ENCODE results near the gene C10orf105.

Gene C10orf105

GRCh38 chr10:71695502-71696476 lies 23.8 kb downstream of the C10orf105 start:
- H3K4me3 ChIP-seq (ENCODE audit: low read length): no peak overlapping the region
- 86% methylated on average over 14 of the region's 14 CpGs for WGBS
- H3K9ac ChIP-seq (ENCODE audit: low read depth, low read length): no peak overlapping the region
- H3K27ac ChIP-seq (ENCODE audit: low read depth, low read length): no peak overlapping the region
- no peaks in the 10 kb centered on the region for H3K27me3 ChIP-seq (ENCODE audit: insufficient read depth, low read length)
- 0 out of 2 replicates have a peak, but pooled peaks cover 2% of the 10 kb centered on the region for H3K4me1 ChIP-seq (ENCODE audit: insufficient read depth, low read length)
- no peaks in the 10 kb centered on the region for H3K36me3 ChIP-seq (ENCODE audit: insufficient read depth, low read length)
- H3K9me3 ChIP-seq (ENCODE audit: insufficient read depth, low read depth, low read length): no peaks in the 10 kb centered on the region

GRCh38 chr10:71694567-71694968 lies 25.0 kb downstream of the C10orf105 start:
- no peak overlapping the region for H3K4me3 ChIP-seq (ENCODE audit: low read length)
- no peaks in the 10 kb centered on the region for H3K36me3 ChIP-seq (ENCODE audit: insufficient read depth, low read length)
- H3K4me1 ChIP-seq (ENCODE audit: insufficient read depth, low read length): 0 out of 2 replicates have a peak, but pooled peaks cover 2% of the 10 kb centered on the region
- no peak overlapping the region for H3K9ac ChIP-seq (ENCODE audit: low read depth, low read length)
- WGBS: 78% methylated on average over 10 of the region's 10 CpGs
- H3K27me3 ChIP-seq (ENCODE audit: insufficient read depth, low read length): no peaks in the 10 kb centered on the region
- no peaks in the 10 kb centered on the region for H3K9me3 ChIP-seq (ENCODE audit: insufficient read depth, low read depth, low read length)
- no peak overlapping the region for H3K27ac ChIP-seq (ENCODE audit: low read depth, low read length)

GRCh38 chr10:71694039-71694501 lies 25.5 kb downstream of the C10orf105 start:
- Histone ChIP-seq H3K27me3 (ENCODE audit: insufficient read depth, low read length) (no peaks in the 10 kb centered on the region), H3K4me1 (ENCODE audit: insufficient read depth, low read length) (0 out of 2 replicates have a peak, but pooled peaks cover 2% of the 10 kb centered on the region), H3K27ac (ENCODE audit: low read depth, low read length) (no peak overlapping the region), H3K9ac (ENCODE audit: low read depth, low read length) (no peak overlapping the region), H3K9me3 (ENCODE audit: insufficient read depth, low read depth, low read length) (no peaks in the 10 kb centered on the region), H3K4me3 (ENCODE audit: low read length) (no peak overlapping the region), H3K36me3 (ENCODE audit: insufficient read depth, low read length) (no peaks in the 10 kb centered on the region)
- 83% methylated on average over 18 of the region's 18 CpGs for WGBS

GRCh38 chr10:71693377-71693776 lies 26.2 kb downstream of the C10orf105 start:
- H3K36me3 ChIP-seq (ENCODE audit: insufficient read depth, low read length): no peaks in the 10 kb centered on the region
- H3K27me3 ChIP-seq (ENCODE audit: insufficient read depth, low read length): no peaks in the 10 kb centered on the region
- no peak overlapping the region for H3K4me3 ChIP-seq (ENCODE audit: low read length)
- no peak overlapping the region for H3K9ac ChIP-seq (ENCODE audit: low read depth, low read length)
- H3K27ac ChIP-seq (ENCODE audit: low read depth, low read length): no peak overlapping the region
- no peaks in the 10 kb centered on the region for H3K9me3 ChIP-seq (ENCODE audit: insufficient read depth, low read depth, low read length)
- 0 out of 2 replicates have a peak, but pooled peaks cover 2% of the 10 kb centered on the region for H3K4me1 ChIP-seq (ENCODE audit: insufficient read depth, low read length)
- WGBS: 93% methylated on average over 3 of the region's 5 CpGs

- 85% methylated on average over 7 of the region's 7 CpGs for WGBS
- Histone ChIP-seq H3K27me3 (ENCODE audit: insufficient read depth, low read length) (no peaks in the 10 kb centered on the region), H3K9ac (ENCODE audit: low read depth, low read length) (no peak overlapping the region), H3K9me3 (ENCODE audit: insufficient read depth, low read depth, low read length) (no peaks in the 10 kb centered on the region), H3K36me3 (ENCODE audit: insufficient read depth, low read length) (no peaks in the 10 kb centered on the region), H3K4me1 (ENCODE audit: insufficient read depth, low read length) (0 out of 2 replicates have a peak, but pooled peaks cover 2% of the 10 kb centered on the region), H3K27ac (ENCODE audit: low read depth, low read length) (no peak overlapping the region), H3K4me3 (ENCODE audit: low read length) (no peak overlapping the region)
These were observed 26.8 kb downstream of the C10orf105 start for GRCh38 chr10:71692598-71693306.

GRCh38 chr10:71691405-71691804 lies 28.2 kb downstream of the C10orf105 start:
- Histone ChIP-seq H3K27me3 (ENCODE audit: insufficient read depth, low read length) (no peaks in the 10 kb centered on the region), H3K4me1 (ENCODE audit: insufficient read depth, low read length) (no peaks in the 10 kb centered on the region), H3K9ac (ENCODE audit: low read depth, low read length) (no peak overlapping the region), H3K4me3 (ENCODE audit: low read length) (no peak overlapping the region), H3K27ac (ENCODE audit: low read depth, low read length) (no peak overlapping the region), H3K9me3 (ENCODE audit: insufficient read depth, low read depth, low read length) (no peaks in the 10 kb centered on the region), H3K36me3 (ENCODE audit: insufficient read depth, low read length) (no peaks in the 10 kb centered on the region)
- 100% methylated on average over 2 of the region's 2 CpGs for WGBS

- H3K27ac ChIP-seq (ENCODE audit: low read depth, low read length): no peak overlapping the region
- WGBS: 88% methylated on average over 13 of the region's 13 CpGs
These were observed 29.4 kb downstream of the C10orf105 start for GRCh38 chr10:71690094-71690720.

GRCh38 chr10:71688256-71688655 lies 31.3 kb downstream of the C10orf105 start:
- Histone ChIP-seq H3K4me1 (ENCODE audit: insufficient read depth, low read length) (peaks cover 12% of the 10 kb centered on the region), H3K4me3 (ENCODE audit: low read length) (no peak overlapping the region), H3K27me3 (ENCODE audit: insufficient read depth, low read length) (no peaks in the 10 kb centered on the region), H3K36me3 (ENCODE audit: insufficient read depth, low read length) (no peaks in the 10 kb centered on the region), H3K9me3 (ENCODE audit: insufficient read depth, low read depth, low read length) (no peaks in the 10 kb centered on the region), H3K27ac (ENCODE audit: low read depth, low read length) (no peak overlapping the region), H3K9ac (ENCODE audit: low read depth, low read length) (no peak overlapping the region)
- 94% methylated on average over 3 of the region's 3 CpGs for WGBS

More at GRCh38 chr10:71690094-71690720, 29.4 kb downstream of the C10orf105 start:
- Histone ChIP-seq H3K4me3 (ENCODE audit: low read length) (no peak overlapping the region), H3K9me3 (ENCODE audit: insufficient read depth, low read depth, low read length) (no peaks in the 10 kb centered on the region), H3K27me3 (ENCODE audit: insufficient read depth, low read length) (no peaks in the 10 kb centered on the region), H3K9ac (ENCODE audit: low read depth, low read length) (no peak overlapping the region), H3K4me1 (ENCODE audit: insufficient read depth, low read length) (peaks cover 10% of the 10 kb centered on the region), H3K36me3 (ENCODE audit: insufficient read depth, low read length) (no peaks in the 10 kb centered on the region)

- 92% methylated on average over 9 of the region's 9 CpGs for WGBS
These were observed 32.1 kb downstream of the C10orf105 start for GRCh38 chr10:71687480-71687879.

GRCh38 chr10:71687077-71687476 lies 32.5 kb downstream of the C10orf105 start:
- 82% methylated on average over 5 of the region's 5 CpGs for WGBS
- Histone ChIP-seq H3K4me3 (ENCODE audit: low read length) (no peak overlapping the region), H3K4me1 (ENCODE audit: insufficient read depth, low read length) (peaks cover 12% of the 10 kb centered on the region), H3K27me3 (ENCODE audit: insufficient read depth, low read length) (no peaks in the 10 kb centered on the region), H3K9me3 (ENCODE audit: insufficient read depth, low read depth, low read length) (no peaks in the 10 kb centered on the region), H3K27ac (ENCODE audit: low read depth, low read length) (no peak overlapping the region), H3K36me3 (ENCODE audit: insufficient read depth, low read length) (no peaks in the 10 kb centered on the region), H3K9ac (ENCODE audit: low read depth, low read length) (no peak overlapping the region)

More at GRCh38 chr10:71687480-71687879, 32.1 kb downstream of the C10orf105 start:
- no peaks in the 10 kb centered on the region for H3K9me3 ChIP-seq (ENCODE audit: insufficient read depth, low read depth, low read length)
- H3K9ac ChIP-seq (ENCODE audit: low read depth, low read length): no peak overlapping the region
- H3K4me1 ChIP-seq (ENCODE audit: insufficient read depth, low read length): peaks cover 12% of the 10 kb centered on the region
- no peak overlapping the region for H3K4me3 ChIP-seq (ENCODE audit: low read length)
- no peaks in the 10 kb centered on the region for H3K27me3 ChIP-seq (ENCODE audit: insufficient read depth, low read length)
- H3K27ac ChIP-seq (ENCODE audit: low read depth, low read length): no peak overlapping the region
- no peaks in the 10 kb centered on the region for H3K36me3 ChIP-seq (ENCODE audit: insufficient read depth, low read length)
